Activated CD4-positive, alpha-beta T cell treated with anti-CD3 and anti-CD28 coated beads, Interleukin-2, amount 50 U/mL, for 24 hours (primary cell): ENCODE results near the gene CD7.
A peak's percentile ranks its signal among the peaks of the same experiment; 100 is the strongest.

Experiments
- DNase-seq, 2 donors: peaks; one replicate each; pipeline ENCODE4 v3.0.0-alpha.2; 2020; ENCODE audit warnings: low read depth in 1 of 2, low spot score in 1 of 2

Gene CD7

DNA sequence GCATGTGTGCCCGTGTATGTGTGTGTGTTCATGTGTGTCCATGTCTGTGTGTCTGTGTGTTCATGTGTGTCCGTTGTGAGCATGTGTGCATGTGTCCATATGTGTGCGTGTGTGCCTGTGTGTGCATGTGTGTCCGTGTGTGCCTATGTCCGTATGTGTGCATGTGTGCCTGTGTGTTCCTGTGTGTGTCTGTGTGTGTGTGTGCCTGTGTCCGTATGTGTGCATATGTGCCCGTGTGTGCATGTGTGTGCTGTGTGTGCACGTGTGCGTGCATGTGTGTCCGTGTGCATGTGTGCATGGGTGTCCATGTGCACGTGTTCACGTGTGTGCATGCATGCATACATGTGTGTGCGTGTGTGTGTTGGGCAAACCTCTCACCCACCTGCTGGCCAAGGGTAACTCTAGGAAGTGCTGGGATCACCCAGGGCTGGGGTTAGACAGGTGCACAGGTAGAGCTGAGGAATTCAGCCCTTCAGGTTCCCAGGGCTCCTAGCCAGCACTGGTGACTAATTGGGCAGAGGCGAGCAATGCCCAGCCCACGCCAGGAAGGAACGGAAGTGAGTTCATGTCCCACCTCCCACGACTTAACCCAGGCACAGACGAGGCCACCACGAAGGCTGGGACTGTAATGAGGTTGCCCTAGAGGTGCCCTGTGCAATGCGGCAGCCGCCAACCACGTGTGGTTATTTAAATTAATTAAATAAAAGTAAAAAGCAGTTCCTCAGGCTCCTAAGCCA is 35.7 kb downstream of the CD7 start:
- no peak for DNase-seq

DNA sequence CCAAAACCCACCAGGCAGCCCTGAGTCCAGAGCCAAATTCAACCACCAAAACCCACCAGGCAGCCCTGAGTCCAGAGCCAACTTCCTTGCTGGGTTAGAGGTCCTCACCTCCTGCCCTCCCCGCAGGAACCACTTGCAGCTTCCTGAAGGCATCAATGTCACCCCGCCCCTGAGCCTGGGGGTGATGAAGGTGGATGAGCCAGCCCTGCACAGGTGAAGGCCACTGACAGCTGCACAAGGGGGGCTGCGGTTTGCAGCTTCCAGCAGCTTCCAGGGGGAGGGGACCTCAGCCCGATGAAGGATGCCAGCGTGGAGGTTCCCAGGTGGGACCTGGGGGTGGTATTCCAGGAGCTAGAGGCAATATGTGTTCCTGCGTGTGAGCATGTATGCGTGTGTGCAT is 36.3 kb downstream of the CD7 start:
- no peak for DNase-seq

DNA sequence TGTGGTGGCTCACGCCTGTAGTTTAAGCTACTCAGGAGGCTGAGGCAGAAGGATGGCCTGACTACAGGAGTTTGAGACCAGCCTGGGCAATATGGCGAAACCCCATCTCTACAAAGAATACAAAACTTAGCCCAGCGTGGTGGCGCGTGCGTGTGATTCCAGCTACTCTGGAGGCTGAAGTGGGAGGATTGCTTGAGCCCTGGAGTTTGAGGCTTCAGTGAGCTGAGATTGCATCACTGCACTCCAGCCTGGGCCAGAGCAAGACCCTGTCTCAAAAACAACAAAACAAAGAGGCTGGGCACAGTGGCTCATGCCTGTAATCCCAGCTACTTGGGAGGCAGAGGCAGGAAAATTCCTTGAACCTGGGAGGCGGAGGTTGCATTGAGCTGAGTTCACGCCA is 36.9 kb downstream of the CD7 start:
- DNase-seq: no peak

DNA sequence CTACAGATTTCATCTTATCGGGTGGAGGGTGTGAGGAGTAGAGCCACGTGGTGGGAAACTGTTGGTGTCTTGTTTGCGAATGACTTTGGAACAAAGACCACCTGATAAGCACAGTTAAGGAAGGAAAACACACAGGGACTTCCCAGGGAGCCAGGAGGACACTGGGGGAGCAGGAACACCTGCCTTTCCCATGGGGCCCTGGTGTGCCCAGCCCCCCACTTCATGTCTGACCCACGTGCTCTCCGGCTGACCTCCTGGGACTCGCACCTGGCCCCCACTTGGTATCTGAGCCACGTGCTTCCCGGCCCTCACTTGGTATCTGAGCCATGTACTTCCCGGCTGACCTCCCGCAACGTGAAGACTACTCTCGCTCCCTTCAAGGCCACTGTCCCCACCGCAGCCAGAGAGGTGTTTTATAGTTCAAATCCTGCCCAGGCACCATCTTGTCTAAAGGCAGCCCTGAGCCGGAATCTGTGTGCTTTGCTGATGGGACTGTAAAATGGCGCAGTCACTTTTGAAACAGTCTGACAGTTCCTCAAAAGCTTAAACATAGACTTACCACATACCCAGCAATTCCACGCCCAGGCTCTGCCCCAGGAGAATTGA is 38.5 kb downstream of the CD7 start:
- no peak for DNase-seq

DNA sequence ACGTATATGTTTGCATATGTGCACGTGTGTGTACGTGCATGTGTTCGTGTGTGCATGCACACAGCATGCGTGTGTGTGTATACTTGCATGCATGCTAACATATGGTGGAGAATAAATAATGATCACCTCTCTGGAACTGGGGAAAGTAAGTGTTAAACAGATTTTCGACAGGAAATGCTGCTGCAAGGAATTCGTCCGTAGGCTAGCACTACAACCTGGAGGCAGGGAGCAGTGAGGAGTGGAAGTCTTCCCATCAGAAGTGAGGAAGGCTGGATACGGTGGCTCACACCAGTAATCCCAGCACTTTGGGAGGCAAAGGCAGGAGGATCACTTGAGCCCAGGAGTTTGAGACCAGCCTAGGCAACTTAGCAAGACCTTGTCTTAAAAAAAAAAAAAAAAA is 39.1 kb downstream of the CD7 start:
- DNase-seq: no peak

DNA sequence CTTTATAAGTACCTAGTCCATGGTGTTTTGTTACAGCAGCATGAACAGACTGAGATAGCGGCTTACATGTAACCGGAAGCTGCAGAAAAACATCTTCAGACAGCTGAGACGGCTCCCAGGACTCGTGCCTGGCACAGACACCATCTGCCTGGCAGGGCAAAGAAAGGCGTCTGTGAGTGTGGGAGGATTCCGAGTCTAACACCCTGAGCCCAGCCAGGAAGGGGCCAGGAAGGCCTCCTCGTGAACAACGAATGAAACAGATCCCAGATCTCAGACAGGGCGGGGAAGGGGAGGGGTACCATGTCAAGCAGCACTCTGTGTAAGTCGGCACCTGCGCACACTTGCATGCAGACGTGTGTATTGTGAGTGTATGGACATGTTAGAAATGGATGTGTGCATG is 39.6 kb downstream of the CD7 start:
- no peak for DNase-seq

DNA sequence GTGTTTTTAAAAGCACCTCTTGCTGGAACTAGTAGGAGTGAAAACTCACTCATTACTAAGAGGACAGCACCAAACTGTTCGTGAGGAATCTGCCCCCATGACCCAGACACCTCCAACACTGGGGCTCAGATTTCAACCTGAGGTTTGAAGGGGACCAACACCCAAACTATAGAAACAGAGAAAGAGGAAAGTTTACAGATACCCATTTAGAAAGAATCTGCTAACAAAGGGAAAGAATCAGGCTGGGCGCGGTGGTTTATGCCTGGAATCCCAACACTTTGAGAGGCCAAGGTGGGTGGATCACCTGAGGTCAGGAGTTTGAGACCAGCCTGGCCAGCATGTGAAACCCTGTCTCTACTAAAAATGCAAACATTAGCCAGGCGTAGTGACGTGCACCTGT is 40.5 kb downstream of the CD7 start:
- DNase-seq: no peak

DNA sequence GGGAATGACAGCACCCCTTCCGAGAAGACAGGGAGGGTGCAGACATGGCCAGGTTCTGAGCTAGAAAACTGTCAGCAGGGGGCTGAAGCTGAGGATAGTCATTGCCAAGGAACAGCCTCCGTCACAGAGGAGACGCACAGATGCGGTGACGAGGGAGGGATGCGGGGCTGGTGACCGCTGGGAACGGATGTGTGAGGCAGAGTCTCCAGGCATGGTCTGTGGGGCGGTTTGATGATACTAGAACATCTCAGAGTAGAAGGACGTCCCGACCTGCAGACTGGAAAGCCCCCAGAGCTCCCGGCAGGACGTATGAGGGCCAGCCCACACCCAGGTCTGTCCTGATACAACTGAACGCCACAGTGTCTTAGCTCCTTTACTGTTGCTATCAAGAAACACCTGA is 42.1 kb downstream of the CD7 start:
- no peak for DNase-seq

DNA sequence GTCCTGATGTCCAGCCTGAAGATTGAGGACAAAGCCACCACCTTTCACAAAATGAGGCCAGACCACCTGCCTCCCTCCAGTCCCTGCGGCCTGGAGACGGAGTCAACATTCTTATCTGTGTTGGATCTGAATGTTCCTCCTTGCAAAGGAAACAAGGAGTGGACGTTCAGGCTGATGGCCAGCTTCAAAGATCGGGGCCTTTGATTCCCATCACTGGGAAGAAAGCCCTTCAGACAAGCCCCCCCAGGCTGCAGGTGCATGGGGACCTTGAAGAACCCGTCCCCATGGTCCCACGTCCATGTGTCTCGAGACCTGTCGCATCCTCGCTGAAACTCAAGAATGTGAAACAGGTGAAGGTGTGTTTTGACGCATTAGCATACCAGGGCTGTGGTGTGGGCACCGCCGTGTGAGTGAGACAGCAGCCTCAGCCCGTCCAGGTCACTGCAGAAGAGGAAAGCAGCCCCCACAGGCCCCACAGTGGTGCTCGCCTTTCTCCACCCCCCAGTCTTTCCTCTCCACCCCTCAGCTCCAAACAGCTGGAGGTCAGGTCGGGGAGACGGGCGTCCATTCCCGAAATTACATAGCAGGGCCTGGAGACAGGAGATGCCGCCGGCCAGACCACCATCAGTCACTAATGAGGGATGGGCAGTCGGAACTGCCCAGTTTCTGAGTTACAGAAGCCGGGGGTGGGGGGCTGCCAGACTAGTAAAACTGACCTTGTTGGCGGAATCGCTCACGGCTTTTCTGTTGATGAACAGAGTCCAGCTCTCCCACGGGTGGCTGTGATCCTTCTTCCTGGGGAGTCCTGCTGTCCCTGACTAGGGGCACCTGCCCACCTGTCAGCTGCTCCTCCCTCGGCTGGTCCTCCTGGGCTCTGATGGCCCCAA is 43.0 kb downstream of the CD7 start:
- no peak for DNase-seq

DNA sequence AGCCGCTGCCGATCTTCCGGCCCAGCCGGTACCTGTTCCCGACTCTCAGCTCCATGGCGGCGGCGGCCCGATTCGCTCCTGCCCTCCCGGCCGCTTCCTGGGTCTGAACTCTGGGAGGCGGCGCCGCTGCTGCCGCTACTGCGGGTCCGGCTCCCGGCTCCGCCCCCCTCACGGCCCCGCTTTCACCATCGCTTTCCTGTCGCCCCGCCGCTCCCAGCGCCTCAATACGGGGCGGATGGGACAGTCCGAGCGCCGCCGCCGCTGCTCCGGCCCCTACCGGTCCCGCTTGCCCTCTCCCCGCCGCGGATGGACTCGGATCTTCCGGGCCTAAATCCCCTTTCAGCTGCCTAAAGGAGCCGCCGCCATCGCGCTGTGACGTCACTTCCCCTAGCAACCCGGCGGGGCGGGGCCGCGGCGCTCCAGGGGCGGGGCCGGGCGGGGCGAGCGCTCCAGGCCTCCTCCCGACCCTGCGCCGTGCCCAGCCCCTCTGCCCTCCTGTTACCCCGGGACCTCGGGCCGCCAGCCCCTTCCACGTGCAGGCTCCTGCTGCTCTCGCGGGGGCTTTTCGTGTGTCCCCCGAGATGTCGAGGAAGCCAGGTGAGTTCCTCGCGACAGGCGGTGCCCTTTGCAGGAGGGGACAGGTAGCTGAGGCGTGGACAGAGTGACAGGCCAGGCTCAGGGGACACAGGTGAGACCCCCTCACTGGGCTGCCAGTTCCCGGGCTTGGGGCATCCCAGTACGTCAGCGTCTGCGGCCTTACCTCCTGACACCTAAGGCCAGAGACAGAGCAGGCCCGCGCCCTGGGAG is 43.9 kb downstream of the CD7 start, which contains the start of gene CSNK1D:
CSNK1D (minus strand) TSS at position 374 of the 807 bp plus-strand sequence; CDS start at position 55, 319 bp downstream.
- peak; percentile 87 to 94 for DNase-seq

DNA sequence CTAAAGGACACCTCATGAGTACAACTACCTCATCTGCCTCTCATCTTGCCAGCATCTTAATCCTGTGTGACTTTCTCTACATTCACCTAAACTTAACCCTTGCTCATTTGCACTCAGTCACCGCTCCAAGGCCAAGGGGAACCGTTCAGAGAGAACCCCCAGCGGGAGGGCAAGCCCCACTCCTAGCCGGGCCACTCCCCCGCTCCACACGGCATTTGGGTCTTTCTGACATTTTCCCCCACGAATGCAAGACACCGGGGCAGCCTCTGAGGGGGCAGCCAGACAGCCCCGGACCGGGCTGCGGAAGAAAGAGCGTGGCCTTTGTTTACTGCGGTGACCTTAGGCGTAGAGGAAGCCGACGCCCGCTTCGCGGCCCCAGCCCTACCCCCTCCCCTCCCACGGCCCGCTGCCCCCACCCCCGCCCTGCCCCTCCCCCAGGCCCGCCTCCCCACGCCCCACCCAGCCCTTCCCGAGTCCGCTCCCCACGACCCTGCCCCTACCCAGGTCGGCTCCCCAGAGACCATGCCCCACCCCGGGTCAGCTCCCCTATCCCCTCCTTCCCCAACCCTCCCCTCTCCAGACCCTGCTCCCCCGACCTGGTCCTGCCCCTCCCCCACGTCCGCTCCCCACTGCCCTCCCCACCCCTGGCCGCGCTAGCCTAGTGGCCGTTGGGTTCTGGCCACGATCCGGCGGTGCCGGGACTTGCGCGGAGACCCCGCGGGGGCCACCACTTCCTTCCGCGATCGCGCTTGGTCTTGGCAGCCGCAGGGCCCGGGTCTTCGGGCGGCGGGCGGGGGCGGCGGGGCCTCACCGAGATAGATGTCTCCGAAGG is 44.7 kb downstream of the CD7 start:
- DNase-seq: no peak

DNA sequence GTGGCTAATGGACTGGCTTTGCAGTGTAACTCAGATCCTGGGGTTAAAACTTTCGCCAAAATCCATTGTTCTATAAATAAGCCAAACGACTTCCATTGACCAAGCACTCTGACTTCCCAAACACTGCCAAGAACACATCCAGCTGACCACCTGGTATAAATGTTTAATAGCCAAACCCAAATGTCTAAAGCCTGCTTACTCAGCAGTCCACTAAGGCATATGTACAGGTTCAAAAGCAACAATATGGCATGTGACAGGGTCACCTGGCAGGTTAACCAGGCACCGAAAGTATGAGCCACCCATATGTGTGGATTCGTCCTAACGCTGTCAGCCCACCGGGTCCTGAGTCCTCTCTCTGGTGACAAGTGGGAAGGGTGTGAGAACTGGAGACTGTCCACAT is 46.0 kb downstream of the CD7 start:
- DNase-seq: no peak

DNA sequence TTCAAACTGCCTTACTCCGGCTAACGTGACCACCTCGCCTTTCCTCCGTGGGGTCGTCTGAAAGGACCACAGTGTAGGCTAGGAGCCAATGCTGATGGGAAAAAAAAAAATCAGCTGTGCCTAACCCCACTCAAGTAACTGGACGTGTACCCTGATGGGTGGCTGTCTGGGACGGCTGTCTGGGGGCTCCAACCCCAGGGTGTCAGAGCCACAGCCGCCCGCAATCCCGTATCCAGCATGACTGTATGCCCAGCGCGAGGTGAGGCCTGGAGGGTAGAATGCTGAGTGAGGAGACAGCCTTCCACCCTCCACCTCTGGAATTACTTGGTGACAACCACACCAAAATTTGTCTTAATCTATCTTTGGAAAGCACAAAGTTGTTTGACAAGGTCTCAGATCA is 46.8 kb downstream of the CD7 start:
- DNase-seq: no peak

DNA sequence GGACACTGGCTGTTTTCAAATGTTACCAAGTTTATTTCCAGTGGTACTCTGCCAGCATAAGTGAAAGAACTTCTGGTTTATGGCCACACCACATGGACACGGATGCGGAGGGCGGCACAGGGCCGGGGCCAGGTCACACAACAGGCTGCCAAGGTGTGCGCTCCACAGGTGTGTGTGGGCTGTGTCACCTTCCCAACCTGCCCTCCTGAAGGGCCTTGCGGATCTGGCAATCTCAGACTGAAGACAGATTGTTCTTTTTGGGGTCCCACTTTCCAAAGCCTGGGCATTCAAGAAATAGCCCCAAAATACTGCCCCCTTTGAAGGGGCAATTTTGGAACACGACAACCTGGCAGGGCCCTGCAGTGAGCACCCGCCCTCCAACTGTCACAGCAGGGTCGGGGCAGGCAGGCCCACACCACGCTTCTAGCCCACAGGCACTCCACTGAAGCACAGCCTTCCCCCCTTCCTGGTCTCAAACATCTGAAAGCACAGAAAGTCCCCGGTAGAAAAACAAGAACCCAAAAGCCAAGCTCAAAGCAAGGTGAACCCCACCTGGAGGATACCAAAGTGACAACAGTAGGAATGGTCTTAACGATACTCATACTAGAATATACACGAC is 47.4 kb downstream of the CD7 start:
- no peak for DNase-seq

DNA sequence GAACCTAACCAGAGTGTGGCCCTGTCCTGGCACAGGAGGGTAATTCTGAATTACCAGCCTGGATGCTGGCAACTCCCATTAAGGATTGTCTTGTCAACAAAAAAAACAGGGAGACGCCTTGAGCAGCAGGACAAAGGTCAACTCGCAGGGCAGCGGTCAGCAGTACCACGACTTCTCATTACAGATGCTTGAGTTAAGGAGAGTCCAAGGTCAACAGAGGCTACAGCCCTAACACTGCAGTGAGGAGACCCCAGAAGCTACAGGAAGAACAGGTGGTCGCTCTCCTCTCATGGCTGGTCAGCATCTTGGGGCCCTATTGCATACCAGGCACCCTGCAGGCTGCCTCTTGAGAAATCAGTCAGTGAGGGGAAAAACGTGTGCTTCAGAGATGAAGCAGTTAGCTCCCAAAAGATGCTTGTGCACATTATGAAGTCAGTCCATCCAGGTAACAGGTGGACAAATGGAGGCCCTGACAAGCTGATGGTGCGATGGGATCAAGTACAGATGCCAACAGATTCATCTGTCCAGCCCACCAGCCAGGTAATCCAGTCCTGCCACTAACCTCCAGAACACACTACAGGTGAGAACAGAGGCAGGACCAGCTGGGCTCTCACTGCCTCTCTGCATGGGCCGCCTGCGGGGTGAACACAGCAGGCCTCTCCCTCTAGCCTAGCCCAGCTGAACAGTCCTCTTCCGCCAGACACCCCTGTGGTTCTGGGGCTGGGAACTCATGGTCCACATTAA is 48.1 kb downstream of the CD7 start:
- no peak for DNase-seq

DNA sequence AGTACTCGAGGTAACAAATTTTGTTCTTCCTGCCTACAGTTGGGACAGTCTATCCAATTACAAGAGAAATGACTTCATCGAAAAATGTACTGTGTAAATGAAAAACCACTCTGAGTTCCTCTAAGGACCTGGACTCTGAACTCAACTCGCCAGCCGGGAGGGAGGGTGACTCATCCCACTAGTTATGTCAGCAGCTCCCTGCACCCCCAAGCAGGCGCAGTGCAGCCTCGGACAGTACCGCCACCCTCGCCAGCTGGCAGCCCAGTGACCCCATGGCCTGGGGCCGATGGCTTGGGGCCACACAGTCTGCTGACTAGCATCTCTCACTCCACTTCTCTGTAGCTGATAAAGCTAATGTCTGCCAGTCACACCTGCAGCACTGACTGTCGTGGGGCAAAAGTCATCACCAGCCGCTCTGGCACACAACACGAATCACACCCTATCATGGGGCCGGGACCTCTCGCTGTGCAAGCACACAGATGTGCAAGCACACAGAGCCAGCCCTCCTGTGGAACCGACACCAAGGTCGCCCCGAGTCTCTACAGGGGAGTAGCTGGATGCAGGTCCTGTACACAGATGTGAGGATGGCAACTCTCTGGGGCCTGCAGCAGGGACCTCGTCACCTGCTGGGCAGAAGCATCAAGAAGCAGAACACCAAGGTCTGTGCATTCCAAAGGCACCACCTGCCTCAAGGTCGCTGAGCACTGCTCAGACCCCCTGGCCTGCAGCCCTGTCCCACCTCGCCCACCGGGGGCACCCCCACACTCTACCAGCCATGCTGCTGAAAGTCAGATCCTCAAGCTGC is 49.6 kb downstream of the CD7 start:
- DNase-seq: no peak

DNA sequence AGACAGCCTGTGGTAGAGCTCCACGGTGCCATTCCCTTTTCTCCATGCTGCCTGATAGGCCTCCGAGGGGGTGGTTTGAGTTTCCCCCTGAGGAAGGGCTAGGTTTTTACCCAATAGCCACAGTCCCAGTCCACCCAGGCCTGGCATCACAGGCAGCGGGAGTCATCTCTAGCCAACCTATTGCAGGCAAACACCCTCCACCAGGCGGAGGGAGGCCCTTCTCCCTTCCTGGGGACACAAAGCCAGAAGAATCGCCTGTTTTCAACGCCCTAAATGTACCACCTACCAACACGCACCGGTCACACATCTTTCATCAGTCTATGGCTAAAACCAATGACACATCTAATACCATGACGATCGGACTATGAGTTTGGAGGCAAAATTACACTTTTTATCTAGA is 51.3 kb downstream of the CD7 start:
- no peak for DNase-seq
